GM19395 (cell line): ENCODE measurements around the gene CDK17.
A peak's percentile ranks its signal among the peaks of the same experiment; 100 is the strongest.
"Not testable (repeated sequence)": the region's sequence is repeated elsewhere in the genome, so short reads cannot be mapped to it uniquely, and the experiment has no call there.

Experiments used
- ATAC-seq: cut with Tn5 transposase; IDR thresholded peaks from one replicate; pipeline ENCODE4 v1.9.1; 2021; ENCODE audit warnings: mild to moderate bottlenecking, moderate library complexity; ENCODE audit not compliant: unreplicated experiment

Gene CDK17

DNA sequence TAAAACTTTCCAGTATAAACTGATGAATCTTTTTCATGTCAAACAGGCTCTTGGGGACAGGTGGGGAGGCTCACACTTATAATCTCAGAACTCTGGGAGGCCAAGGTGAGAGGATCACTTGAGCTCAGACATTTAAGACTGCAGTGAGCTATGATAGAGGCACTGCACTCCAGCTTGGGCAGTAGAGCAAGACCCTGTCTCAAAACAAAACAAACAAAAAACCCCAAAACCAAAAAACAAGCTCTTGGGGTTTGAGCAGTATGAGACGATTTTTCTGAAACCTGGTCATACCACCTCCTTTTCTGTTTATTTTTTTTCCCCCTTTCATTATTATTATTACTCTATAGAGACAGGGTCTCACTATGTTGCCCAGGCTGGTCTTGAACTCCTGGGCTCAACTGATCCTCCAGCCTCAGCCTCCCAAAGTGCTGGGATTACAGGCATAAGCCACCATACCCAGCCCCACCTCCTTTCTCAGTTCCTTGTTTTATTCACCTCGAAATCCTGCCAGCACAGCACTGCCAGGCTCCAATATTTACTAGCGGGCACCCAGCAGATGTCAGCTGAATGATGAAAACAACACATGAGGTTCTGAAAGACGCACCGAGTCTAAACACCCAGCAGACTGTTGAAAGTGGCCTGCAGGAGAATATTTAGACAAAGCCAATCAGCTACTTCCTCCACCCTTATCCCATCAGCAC is 19.5 kb upstream of the CDK17 start:
- peak; percentile 64 for ATAC-seq

DNA sequence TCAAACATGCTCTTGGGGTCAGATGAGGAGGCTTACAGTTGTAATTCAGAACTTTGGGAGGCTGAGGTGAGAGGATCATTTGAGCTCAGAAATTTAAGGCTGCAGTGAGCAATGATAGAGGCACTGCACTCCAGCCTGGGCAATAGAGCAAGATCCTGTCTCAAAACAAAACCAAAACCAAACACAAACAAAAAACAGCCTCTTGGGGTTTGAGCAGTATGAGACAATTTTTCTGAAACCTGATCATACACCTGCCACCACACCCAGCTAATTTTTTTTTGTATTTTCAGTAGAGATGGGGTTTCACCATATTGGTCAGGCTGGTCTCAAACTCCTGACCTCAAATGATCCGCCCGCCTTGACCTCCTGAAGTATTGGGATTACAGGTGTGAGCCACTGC is 17.4 kb upstream of the CDK17 start:
- ATAC-seq = not testable (repeated sequence)

DNA sequence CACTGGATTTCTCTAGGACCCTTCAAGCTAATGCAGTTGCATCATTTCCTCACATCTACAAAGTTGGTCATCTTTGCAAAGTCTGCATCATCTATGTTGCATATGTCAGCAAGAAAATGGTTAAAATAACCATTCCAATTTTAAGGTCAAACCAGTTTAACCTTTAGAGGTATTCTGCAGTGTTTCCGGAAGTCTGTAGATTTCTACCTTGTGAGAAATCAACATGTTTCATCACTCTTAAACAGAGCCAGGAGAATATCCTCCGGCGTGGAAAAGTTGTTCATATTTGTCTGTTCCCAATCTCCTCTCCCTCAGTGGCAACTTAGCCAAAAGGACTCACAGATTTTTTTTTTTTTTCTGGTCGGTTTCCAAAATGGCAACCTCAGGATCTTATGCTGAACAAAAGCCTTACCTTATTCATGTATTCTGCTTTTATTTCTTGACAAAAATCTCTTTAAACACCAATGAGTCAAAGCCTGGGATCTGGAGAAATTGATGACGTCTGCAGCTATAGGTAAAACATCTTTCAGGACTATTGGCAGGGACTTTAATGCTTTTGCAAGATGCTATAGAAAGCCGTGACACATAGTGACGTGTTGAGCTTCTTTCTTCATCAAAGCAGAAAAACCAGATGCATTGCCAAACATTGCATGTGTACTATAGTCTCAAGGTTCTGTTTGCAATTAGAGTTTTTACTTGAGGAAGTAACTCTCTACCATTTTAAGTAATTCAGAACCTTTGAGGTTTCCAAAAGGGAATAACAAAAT is 16.0 kb upstream of the CDK17 start:
- no peak for ATAC-seq

DNA sequence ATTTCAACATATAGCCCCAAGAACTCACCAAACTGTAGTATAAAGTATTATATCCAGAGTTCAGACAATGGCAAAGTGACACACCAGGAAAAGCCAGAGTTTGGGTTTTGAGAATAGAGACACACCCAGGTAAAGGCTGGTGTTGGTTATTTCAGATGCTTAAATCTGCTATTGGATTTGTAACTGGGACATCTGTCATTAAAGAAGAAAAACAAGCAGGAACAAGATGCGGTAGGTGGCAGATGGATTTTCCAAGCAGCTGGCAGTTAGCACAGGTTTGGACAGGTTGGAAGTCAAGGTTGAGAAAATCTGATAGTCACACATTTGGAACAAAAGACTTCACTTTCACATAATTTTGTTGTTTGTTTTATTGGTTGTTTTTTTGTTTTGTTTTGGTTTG is 14.4 kb upstream of the CDK17 start:
- ATAC-seq = no peak

DNA sequence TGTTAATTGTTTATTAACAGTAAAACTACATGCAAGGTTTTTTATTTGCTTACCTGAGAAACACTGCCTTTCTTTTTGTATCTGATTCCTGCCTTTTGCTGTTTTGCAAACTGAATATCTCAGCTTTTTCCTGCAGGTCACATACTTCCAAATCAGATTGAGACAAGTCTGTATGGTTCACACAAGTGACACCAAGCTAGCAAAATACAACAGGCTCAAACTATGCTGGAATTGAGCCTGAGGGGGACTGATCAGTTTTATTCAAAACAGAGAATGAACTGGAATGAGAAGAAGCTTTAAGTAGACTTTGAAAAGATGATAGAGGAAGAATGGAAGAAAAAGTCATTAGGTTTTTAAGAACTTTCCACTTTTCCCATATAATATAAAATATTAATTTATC is 12.2 kb upstream of the CDK17 start:
- ATAC-seq = no peak

DNA sequence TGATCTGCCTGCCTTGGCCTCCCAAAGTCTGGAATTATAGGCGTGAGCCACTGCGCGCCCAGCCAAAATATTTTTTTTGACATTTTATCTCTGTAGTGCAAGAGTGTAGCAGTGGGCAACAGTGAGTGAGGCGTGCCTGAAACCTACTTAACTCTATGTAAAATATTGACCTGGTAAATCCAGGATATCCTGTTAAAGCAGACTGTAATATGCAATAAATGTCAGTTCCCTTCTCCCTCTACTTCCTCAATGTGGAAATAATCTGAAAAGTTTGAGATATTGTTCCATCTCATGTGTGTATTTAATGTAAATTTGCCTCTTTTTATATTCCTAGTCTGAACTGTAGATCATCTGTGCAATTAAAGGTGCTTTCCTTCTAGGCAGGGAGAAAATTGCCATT is 9.5 kb upstream of the CDK17 start:
- no peak for ATAC-seq

DNA sequence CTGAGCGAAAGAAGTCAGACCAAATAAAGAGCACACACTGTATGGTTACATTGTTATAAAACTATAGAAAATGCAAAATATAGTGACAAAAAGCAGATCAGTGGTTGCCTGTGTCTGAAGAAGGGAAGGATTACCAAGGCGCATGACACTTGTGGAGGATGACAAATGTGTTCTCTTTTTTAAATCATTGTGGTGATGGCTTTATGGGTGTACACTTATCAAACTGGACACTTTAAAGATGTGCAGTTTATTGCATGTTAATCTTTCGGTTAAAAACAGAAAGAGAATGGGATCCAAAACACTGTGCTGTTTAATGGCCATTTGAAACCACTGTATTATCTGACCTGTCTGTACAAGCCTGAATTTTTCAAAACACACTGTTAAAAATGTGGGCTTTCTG is 8.8 kb upstream of the CDK17 start:
- no peak for ATAC-seq

DNA sequence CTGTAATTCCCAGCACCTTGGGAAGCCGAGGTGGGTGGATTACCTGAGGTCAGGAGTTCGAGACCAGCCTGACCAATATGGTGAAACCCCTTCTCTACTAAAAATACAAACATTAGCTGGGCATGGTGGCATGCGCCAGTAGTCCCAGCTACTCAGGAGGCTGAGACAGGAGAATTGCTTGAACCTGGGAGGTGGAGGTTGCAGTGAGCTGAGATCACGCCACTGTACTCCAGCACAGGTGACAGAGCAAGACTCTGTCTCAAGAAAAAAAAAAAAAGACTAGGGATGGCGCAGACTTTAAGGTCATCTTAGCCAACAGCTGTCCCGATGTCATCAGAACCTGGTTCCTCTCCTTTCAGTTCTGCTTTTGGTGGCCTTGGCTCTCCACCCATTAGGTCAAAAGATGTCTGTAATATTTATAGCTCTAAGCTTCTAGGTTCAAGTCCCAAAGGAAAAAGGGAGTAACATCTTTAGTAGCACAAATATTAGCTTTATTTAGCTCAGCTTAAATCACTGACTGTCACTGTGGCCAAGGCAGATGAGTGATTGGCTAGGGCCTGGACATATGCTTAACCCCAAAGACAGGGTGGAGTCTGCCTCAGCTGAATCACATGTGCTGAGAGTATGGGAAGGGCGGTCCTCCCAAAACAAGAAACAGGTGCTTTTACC is 7.3 kb upstream of the CDK17 start:
- peak; percentile 96 for ATAC-seq

DNA sequence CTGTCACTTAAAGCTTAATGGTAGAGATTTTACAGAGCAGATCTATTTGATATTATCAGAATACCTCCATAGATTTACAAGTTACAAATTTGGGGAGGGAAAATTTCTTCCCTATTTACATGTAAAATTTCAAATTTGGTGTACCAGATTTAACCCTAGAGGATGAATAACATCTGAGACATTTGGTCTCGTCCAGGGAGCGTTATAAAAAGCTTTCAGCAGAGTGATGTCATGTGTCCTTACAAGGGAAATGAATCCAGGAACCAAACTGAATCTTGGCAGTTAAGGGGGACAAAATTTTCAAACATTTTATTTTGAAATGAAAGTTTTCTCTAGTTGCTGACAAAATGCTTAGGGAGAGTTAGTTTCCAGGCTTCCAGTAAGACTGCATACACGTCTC is 4.5 kb upstream of the CDK17 start:
- ATAC-seq = no peak

DNA sequence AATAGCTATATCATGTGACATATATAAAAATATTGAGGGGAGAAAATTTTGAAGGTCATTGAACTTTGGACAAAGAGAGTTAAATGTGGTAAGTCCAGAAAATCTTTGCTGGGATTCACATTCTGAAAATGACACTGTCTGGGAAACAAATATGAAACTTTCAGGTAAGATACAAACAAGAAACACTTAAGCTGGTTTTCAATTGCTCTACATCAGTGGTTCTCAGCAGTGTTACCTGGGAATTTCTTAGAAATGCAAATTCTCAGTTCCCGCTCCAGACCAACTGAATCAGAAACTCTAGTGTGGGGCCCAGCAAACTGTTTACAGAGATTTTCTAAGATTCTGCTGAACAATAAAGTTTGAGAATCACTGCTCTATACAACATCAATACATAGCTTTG is 3.6 kb upstream of the CDK17 start:
- ATAC-seq = no peak

DNA sequence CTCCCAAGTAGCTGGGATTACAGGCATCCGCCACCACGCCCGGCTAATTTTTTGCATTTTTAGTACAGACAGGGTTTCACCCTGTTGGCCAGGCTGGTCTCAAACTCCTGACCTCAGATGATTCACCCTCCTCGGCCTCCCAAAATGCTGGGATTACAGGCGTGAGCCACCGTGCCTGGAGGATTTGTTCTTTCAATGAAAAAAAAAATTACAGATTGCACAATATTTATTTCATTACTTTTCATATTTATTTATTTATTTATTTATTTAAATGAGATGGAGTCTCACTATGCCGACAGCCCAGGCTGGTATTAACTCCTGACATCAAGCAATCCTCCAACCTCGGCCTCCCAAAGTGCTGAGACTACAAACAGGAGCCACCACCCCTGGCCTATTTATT is 2.3 kb upstream of the CDK17 start:
- ATAC-seq = not testable (repeated sequence)

DNA sequence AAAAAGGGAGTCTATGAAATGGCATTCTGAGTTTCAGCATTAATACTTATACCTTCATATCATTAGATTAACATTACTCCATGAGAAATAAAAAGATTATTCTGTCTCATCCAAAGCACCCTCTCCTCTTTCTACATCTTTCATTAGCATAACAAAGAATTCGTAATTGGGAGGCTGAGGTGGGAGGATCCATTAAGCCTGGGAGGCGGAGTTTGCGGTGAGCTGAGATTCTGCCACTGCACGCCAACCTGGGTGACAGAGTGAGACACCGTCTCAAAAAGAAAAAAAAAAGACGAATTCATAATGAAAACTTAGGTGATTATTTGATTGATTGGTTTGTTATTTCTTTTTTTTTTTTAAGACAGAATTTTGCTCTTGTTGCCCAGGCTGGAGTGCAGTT is 1.8 kb upstream of the CDK17 start:
- ATAC-seq = no peak

DNA sequence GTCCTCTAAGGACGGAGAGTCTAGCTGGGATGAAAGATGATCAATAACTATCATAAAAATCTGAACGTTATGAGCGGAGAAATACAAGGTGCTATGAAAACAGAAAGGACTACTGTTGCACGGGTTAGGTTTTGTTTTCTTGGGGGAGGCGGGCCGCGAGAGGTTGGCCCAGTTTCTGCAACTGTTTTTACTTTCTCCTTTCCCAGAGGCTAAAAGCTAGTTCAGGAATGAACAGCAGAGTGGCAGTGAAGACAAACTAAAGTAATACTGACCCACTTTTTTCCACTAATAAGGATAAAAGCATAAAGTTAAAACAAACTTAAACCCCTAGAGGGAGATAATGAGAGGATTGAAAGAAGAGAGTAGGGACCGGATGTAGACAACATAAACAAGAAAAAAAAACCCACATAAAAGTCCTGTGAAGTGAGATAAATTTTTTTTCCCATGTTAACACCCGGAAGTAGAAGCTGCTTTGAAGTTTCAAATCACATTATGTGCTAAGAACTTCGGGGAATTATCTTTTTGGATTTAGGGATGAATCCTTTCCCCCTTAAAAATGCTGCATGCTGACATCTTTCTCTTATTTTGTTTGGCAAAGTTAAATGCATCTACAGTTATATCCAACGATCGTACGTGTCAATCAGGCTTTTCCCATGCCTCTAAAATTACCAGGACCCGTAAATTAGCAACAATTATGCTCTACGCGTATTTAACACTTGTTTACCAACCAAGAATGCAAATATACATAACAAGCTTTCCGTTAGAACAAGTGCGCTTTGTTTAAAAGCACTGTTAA is 1.0 kb upstream of the CDK17 start:
- peak; percentile 29 for ATAC-seq

DNA sequence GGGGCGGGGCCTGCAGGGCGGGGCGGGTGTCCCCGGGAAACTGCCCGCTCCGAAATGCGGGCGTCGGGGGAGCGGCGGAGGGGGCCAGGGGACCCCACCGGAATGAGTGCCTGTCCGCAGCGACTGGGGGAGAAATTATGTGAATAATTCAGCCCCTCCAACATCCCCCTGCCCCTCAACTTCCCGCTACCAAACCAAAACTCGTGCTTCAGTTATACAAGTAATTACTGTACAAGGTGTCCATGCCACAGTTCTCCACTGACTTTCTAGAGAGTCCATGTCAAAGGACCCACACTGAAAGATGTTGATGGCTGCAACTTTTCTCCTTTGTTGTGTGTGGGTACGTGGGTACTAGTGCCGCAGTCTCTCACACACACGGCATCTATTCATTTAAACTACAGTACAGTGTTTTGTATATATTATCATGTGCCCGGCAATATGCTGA is 414 bp upstream of the CDK17 start:
- peak; percentile 6 for ATAC-seq

DNA sequence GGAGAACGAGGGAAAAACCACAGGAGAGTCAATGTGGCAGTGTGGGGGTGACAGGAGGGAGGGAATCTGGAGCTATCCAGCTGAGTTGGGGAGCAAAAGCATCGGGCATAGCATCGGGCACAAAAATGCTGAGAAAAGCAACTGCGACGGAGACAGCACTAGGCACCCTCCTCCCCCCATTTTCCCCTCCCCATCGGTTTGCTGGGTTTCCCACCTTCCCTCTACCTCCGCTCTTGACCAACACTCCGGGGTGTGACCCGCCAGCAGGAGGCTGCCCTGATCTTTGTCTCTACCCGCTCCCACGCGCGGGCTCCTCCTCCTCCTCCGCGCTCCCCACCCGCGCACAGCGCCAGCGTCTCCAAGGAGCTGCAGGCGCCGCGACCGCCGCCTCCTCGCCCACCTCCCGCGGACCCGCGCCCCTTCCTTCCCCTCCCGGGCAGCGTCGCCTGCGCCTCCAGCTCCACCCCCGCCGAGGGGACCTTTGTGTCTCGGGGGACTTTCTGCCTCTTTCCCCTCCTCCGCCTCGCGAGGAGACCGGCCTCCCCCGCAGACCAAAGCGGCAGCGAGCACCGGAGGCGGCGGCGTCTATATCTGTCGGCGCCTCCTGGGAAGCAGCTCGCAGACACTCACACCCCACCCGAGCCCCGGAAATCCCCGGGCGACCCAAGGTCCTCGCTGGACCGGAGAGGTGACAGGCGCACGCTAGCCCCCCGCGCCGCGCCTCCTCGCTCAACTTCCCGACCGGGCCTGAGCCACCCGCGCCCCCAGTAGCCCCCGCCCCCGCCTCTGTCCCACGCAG is 920 bp downstream of the CDK17 start:
- peak; percentile 39 for ATAC-seq

DNA sequence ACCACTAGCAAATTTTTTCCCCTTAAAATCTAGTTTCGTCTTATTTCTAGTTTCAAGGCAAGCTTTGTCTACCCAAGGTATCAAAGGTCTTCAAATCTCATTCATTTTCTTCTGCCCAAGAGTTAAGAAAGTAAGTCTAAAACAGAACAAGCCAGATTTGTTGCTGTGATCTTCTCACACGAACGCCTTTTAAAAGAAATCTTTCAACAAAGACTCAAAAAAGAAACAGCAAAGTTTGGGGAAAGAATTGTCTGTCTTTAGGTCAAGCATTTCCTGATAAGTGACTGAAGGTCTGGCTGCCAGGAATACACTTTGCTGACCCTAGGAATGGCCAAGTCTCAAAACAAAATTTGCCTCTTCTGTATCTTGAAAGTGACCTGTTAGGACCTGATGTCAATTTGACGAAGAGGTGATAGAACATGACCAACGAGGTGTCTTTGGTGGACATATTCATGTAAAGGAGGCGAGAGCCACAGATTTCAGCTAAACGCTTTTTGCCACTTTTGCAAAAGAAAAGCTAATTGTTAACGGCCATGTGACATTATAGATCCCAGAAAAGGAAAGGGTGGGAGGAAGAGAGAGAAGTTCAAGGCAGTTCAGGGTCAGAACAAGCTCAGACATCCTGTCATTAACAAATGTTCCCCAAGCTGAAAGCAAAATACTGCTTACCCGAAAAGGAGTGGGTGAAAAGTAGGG is 1.7 kb downstream of the CDK17 start:
- ATAC-seq = no peak

DNA sequence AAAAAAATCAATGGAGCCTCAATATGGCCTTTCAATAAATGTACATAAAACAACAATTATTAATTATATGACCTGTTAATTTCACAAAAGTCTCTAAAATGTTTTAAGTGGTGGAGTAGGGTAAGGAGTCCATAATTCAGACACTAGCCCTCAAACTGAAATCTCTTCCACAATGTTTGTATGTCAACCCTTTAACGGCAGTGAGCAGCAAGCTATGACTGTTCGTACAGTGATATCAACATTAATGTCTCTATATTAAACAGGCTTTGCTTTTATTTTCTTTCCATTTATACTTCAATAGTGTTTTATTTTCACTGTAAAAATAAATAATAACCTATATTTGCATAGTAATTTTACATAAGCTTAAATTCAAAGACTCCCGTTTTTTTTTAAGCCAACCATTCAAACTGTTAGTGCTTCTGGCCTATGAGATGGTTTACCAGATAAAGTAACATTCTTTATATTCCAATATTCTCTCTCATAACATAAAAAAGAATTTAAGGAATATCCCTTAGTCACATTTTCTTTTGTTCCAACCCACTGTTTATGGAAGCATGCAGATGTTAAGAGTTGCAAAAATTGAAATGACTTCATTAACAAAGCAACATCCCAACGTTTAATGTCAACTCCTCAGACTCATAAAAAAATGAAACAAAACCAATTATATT is 2.3 kb downstream of the CDK17 start:
- ATAC-seq = no peak

DNA sequence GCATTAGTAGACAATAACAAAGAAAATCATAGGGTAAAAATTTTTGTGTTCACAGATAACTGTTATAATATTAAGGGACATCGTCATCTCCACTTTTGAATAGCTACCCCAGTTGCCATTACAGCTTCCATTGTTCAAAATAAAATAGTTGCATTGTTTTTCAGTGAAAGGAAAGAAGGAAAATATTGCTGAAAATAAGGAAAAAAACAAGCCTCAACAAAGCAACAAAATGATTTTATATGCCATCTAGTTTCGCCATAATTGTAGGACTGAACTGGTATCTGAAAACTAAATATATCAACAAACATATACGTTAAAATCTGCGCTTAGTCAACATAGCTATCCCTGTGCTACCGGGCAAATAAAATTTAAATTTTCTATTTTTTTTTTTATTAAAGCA is 3.3 kb downstream of the CDK17 start:
- ATAC-seq = no peak

DNA sequence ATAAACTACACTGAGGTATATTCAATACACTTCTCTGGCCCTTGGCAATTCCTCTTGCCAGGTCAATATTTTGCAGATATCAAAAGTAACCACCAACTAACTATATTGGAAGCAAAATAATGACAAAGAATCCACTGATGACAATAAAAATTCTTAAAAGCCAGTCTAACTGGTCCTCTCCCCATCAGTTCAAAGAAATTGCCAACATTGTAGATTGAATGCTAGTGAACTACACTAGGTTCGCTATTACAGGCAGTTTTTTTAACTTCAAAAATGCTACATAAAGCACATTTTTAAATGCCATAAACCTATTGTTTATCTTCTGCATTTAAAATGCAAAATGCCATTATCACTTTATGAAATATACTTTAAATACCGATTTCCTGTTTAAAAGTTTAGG is 4.0 kb downstream of the CDK17 start:
- ATAC-seq = no peak
